CD4-positive, alpha-beta T cell treated with Interferon gamma for 1 hour (primary cell): ENCODE results near the gene BMX.

Source experiments
- DNase-seq: peaks from one replicate; pipeline ENCODE4 v3.0.0-alpha.2; 2020

BMX gene

DNA sequence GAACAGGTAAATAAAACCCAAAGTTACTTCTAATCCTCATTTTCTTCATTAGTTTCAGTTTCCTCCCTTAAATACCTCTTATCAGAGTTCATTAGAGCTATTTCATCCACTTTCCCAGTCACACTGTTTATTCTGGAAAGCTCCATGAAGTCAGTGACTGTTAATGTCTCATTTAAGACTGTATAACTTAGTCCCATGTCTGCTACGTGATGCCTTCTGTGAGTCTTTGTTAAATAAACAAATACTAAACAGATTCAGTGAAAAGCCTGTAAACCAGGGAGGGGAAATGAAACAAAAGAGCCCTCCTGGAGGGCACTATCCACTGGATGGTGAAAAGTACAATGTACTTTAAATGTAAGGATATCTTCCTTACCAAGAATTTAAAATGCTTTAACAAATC is 75.4 kb downstream of the BMX start:
- DNase-seq, result no peak

DNA sequence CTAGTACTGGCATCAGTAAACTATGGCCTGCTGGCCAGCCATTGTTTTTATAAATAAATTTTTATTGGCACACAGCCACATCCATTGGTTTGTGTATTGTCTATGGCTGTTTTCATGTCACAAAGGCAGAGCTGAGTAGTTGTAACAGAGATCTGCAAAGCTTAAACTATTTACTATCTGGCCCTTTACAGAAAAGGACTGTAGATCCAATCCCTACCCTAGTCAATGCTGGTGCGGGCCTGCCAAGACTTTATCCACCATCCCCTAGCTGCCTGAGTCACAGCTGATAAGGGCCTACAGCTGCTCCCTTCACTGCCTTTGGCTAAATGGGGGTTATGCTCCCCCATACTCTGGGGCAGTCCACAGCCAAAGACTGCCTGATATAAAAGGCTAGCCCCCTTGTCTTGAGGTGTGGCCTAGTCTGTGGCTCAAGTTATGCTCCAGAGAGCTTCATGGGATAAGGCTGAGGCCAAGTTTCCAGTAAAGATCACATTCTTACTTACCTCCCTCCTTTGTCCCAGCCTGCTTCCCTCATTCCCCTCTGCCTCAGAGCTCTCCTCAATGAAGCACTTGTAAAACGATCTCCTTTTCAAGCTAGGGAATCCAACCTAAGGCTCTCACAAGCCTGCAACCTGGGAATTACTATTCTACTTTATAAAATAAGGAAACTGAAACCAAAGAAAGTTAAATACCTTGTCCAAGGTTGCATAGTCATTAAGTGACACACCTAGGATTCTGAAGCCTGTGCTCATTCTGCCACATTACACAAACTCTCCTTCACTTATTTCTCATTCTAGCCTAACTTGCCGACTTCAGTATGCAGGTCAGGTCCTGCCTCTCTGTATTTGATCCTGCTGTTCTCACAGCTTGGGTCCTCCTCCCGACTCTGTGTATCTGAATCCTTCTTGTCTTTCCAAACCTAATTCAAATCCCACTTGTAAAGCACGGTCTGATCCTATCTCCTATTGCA is 79.5 kb downstream of the BMX start:
- no peak for DNase-seq

DNA sequence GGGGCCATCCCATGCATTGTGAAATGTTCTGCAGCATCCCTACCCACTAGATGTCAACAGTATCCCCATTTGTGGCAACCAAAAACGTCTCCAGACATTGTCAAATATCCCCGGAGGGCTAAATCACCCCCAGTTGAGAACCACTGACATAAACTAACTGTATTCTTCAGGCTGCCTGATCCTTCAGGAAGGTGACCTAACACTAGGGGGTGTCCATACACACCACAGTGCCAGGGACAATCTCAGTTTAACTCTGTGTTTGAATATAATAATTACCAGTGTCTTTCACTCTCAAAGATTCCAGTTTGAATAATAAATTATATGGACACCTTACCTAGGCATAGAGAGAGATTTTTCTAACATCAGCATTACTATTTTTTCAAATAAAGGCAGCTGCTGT is 93.8 kb downstream of the BMX start:
- DNase-seq, result no peak

DNA sequence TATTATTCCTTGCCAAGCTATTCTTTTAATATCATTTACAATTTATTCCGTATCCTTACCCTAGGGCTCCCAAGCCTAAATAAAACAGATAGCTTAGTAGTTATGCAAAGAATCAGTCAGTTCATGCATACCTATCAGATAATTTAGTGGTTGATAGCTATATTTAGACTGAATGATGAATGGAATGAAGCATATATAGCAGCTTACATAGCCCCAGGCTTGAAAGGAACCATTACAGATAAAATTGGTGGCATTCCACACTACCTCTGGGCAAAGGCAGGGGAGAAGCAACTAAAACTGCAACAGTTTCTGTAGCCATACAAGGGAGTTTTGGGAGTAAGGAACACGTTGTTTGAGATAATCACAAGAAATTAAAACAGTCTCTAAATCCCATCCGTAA is 97.4 kb downstream of the BMX start:
- no peak for DNase-seq

DNA sequence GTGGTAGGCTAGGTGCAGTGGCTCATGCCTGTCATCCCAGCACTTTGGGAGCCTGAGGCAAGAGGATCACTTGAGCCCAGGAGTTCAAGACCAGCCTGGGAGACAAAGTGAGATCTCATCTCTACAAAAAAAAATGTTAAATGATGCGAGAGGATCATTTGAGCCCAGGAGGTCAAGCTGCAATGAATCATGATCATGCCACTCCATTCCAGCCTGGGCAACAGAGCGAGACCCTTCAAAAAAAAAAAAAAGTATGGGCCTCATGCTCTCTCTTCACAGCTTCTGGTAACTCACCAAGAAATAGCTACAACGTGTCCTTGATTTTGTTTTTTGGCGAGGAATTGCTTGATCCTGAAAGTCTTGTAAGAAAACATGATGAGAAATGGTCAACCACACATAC is 98.9 kb downstream of the BMX start:
- no peak for DNase-seq

DNA sequence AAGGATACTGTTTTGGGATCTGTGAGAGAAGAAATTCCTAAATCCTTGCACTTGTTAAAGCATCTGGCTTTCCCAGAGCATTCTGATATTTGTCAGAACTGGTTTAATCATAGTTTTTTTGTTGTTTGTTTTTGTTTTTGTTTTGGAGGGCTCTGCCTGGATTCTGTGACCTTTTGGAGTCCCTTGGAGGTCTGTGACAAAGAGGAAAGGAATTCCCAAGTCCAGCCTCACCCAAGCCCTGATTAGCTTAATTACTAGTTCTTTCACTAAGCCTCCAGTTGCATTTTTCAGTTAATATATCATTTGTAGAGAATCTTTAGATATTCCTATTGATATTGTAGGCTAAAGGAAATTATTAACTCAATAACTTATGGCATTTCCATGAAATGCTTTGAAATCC is 99.4 kb downstream of the BMX start:
- no peak for DNase-seq

DNA sequence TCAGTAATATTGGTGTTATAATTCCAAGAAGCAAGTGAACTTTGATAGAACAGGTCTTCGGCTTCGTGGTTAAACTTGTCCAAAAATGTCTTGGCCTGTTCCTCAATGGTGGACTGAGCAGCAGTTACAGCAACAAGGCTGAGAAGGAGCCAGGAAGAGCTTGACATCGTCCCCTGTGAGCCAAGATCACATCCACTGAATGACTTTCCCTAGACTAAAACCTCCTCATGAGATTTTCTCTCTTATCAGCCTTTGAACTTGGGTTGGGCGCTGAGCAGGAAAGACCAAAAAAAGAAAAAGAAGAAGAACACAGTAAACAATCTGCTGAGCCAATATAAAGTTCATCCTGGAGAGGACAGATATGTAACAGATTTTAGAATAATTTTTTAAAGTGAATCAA is 100.1 kb downstream of the BMX start, which contains the start of gene ACE2:
Gene ACE2, minus strand, starts transcription at position 216 of the 400 bp plus-strand sequence. Its CDS starts 49 bp downstream, at position 167.
- DNase-seq, result no peak

DNA sequence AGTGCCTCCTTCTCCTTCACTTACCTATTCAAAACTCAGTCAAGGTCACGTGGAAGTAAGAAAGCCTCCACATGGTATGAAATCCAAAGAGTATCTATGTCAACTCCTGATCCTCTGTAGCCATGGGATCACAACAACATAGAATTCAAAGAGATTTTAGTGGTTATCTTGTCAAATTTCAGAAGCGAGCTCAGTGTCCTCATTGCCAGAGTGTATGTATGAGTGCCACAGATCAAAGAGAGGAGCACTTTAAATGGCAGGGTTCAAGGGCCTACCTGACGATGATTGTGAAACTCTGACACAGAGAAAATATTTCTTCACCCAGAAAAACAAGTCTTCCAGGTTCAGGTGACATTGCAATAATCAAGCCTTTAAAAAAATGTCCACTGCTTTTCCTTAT is 101.3 kb downstream of the BMX start:
- no peak for DNase-seq

DNA sequence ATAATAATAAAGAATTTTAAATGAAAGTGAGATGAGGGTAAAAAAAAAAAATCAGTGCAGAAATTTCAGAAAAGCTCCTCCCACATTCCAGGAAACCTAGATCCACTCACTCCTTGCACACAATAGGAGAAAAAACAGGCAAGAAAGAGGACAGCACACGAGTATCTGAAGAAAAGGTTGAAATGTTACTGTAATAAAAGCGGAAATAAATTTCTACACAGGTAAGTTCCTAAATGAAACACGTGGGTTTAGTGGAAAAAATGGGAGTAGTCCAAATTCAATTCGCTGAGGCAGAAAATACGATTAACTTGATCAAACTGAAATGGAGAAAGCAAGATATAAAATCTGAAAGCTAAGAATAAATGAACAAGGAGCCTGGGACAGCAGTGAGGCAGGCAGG is 102.2 kb downstream of the BMX start:
- DNase-seq, result no peak

DNA sequence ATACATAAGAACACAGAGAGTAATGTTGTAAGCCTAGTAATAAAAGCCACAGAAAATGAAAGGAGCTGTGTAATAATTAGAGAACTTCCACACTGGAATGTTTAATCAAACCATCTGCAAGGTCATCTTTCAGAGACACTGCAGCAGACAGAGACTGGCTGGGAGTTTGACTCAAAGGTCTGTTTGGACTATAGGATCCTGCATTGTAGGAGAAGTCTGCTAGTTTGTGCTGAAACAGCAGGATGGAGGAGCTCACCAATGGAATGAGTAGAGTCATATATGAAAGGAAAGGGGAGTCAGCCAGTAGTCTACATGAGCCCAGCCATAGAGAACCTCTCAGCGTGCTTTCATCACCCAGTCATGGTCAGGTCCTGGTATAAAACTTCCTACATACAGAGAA is 104.6 kb downstream of the BMX start:
- DNase-seq, result no peak
